NCI-H2196 treated with DMSO at 0.1 percent for 48 hours (cell line): ENCODE measurements around the gene DNM2.

Experiments used
- DNase-seq: peaks from one replicate; lab custom pipeline; 2025; ENCODE audit not compliant: unreplicated experiment; lab: John Stamatoyannopoulos, UW

The DNM2 gene

DNA sequence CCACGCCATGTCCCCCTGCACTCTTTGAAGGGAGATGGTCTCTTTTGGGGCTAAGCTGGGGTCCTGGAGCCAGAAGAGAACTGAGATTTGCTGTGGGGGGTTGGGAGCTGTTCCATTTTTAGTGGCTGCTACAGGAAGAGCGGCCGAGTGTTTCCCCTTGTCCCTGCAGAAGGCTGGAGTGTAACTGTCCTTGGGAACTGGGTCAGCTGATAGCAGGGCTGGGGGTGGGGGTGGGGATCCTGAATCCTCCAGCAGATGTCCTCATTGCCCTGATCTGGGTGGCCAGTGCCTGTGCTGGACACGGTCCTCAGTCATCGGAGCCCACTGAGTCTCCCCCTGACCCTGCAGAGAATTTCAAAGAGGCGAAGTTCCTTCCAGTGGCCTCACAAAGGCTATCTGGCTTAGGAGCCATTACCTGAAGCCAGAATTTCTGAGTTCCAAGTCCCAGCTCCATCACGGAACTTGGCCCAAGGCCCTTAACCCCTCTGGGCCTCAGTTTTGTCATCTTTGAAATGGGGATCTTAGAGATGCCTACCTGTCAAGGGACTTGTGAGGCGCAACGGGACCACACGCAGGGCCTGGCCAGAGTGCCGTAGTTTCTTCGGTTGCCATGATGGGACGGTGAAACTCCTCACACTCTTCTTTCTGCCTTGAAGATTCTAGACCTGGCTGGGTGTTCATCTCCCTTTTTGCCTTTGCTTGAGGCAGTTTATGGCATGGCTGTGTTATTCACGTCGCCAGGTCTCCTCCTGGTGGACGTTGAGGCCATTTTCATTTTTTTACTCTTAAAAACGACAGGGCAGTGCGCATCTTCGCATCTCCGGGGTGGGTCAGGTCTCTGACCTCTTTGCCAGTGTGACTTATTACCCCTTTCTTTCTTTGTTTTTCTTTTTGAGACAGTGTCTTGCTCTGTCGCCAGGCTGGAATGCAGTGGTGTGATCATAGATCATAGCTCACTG, 51.9 kb downstream of the DNM2 start:
- DNase-seq: no peak

DNA sequence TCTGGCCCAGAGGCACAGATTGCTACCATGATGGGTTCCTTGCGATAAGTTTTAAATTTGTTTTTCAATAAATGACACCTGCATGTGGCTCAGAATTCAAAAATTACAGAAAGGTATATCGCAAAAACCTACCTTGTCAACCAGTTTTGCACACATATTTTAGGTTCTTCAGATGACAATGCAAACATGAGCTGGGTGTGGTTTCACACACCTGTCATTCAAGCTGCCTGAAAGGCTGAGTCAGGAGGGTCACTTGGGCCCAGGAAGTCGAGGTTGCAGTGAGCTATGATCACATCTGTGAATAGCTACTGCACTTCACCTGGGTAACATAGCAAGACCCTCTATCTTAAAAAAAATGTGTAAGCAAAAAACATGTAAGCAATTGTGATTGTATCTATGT, 56.1 kb downstream of the DNM2 start:
- no peak for DNase-seq

DNA sequence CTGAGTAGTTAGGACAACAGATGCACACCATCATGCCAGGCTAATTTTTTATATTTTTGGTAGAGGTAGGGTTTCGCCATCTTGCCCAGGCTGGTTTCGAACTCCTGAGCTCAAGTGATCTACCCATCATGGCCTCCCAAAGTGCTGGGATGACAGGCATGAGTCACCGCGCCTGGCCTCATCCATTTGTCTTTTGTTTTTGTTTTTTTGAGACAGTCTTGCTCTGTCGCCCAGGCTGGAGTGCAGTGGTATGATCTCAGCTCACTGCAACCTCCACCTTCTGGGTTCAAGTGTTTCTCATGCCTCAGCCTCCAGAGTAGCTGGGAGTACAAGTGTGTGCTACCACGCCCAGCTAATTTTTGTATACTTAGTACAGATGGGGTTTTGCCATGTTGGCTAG, 57.0 kb downstream of the DNM2 start:
- DNase-seq: no peak

DNA sequence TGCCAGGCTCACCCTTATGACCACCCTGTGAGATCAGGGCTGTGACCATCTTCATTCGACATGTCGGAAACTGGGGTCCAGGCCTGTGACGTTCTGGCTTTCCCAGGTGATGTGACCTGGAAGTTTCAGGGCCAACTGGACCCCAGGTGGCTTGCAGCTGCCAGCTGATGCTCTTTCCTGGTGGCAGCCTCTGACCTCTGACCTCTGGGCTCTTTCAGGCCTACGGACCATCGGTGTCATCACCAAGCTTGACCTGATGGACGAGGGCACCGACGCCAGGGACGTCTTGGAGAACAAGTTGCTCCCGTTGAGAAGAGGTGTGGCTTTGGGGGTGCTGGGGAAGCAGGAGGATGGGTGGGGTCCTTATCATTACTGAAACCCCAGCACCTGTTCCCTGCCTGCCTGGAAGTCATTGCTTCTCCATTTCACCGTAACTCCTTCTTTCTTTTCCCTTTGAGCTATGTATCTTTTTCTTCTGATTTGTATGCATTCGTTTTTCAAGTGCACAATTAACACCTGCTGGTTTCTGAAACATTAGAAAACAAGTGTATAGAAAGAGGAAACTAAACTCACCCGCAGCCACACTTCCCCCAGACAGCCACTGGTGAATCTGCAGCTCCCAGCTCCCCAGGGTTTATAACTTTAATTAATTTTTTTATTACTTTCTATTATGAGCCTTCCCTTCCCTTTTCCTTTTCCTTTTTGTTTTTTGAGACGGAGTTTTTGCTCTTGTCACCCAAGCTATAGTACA, 59.2 kb downstream of the DNM2 start:
- DNase-seq: no peak

DNA sequence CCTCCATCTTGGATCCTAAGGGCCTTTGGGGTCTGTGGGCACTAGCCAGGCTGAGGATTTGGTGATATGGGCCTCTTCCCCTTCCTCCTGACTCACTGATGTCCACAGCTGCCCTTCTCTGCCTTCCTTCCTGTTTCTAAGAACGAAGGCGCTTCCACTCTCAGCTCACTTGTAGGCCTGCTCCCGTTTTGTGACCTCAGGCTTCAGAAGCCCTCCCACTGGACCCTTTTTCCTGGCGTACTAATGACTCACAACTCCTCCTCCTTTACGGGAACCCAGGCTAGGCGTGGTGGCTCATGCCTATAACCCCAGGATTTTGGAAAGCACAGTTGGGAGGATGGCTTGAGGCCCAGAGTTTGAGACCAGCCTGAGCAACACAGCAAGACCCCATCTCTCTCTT, 62.5 kb downstream of the DNM2 start:
- no peak for DNase-seq

DNA sequence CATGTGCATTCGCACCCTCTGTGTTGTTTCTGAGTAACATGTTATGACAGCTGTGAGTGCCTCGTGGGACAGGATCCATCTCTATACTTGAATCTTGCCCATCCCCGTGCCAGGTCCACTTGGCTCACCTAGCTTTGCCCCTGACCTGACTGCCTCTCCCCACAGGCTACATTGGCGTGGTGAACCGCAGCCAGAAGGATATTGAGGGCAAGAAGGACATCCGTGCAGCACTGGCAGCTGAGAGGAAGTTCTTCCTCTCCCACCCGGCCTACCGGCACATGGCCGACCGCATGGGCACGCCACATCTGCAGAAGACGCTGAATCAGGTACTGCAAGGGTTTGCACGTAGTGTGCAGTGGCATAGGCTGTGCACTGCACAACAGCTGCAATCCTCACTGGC, 64.9 kb downstream of the DNM2 start:
- no peak for DNase-seq

DNA sequence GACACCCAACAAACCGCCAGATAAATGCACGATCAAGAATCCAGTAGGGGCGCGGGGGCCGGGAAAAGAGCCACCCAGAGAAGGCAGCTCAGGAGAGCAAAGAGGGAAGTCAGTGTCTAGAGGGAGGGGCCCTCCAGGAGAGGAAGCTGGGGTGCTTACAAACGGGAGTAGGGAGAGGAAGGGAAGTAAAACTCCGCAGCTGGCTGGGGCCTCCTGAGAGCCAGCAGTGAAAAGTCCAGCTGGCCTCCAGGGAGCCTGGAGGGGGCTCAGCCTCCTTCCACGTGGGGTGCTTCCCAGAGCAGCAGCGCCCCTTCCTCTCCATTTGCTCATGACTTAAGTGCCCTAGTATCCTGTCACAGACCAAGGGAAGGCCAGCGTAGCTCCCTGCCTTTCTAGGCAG, 66.4 kb downstream of the DNM2 start:
- DNase-seq: no peak

DNA sequence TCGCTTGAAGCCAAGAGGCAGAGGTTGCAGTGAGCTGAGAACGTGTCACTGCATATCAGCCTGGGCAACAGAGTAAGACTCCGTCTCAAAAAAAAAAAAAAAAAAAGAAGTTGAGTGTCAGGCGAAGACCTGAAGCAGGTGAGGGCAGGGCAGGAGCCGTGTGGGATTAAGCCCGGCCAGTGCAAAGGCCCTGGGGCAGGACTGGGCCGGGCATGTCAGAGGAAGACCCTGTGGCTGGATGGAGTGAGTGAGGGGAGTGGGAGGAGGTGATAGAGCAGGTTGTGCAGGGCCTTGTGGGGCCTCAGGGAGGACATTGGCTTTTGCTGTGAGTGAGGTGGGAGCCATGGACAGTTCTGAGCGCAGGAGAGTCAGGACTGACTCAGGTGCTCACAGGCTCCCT, 70.3 kb downstream of the DNM2 start:
- DNase-seq: no peak

DNA sequence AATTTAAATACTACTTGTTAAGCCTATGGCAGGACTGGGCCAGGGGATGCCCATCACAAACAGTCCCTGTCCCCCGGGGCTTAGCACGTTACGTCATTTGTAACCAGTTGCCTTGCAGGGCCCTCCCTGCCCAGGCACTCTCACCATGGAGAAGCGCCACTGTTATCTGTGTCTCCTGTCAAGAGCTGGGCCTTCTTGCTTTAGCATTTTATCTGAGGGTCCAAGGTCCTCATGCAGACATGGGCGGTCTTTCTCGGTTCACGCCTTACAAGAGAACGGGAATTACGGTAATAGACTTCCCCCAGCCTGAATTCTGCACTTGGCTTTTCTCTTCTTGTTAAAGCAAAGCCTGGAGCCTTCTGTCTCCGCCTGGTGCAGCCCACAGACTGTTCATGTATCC, 72.0 kb downstream of the DNM2 start:
- no peak for DNase-seq

DNA sequence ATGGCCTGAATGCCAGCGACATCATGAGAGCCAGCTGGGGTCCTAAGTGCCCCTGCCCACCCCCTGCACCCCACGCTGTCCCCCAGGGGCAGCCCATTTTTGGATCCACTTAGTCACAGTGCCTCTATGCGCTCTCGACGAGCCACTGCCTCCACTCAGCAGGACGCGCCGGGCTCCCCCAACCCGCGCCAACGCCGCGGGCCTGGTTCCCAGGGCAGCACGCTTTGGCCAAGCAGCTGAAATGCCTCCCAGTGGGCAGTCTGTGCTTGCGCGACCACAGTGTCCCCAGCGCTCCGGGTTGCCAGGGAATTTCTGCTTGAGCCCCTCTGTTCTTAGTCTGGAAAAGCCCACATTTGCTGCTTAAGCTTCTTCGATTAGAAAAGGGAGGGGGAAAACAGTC, 78.8 kb downstream of the DNM2 start:
- no peak for DNase-seq

DNA sequence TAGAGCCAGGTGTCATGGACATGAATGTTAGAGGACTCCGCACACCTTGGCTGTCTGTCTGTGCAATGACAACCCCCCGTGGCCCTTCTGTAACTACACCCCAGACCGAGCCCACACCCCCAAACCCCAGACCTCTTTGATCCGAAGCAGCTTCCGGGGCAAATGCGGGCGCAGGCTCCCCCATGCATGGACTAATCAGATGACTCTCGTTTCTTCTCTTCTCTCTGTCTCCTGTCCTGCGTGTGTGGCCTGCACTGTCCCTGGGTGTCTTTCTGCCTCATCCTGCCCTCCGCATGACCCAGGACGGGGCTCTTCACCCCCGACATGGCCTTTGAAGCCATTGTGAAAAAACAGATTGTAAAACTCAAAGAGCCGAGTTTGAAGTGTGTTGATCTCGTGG, 79.2 kb downstream of the DNM2 start:
- DNase-seq: no peak

DNA sequence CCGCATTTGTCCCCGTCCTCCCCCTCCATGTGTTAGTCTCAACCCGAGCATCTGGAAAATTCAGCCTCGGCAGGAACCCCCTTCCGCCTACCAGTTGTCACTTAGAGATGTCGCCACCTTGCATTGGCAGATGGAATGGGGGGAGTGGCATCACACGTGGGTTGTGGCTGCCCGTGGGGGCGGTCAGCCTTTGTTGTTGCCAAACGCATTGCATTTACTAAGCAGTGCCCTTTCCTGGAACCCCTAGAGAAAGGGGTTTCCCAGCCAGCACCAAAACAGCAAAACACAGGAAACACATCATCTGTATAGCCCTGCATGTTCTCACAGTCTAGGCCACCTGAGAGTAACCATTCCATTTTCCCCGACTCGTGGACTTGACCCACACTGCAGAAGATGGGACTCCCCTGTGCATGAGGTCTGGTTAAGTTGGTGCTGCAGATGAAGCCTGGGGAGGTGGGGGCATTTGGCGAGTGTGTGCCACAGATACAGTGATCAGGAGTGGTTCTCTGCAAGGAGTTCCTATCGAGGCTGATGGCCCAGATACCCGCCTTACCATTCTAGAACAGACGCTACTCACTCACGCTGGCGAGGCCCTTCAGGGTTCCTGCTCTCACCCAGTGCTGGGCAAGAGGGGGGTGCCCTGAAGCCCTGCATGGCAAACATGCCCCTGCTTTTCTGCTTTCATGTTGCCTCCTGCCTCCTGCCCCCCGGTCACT, 79.8 kb downstream of the DNM2 start:
- no peak for DNase-seq

DNA sequence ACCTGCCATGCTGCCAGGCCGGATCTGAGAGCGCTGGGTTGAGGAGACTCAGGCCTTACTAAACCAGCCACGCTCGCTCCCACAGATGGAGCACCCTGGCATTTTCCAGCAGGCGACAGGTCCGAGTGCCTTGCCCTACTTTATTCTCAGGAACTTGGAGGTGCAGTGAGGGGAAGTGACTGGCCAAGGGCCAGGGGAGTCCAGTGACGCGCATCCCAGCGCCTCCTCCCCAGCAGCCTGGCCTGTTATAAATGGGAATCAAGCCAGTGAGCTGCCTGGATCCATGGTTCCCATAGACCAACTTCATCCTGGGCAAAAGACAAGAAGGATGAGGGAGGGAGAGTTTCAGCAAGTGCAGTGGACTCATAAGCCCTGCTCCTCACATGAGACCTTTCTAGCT, 82.6 kb downstream of the DNM2 start:
- no peak for DNase-seq

DNA sequence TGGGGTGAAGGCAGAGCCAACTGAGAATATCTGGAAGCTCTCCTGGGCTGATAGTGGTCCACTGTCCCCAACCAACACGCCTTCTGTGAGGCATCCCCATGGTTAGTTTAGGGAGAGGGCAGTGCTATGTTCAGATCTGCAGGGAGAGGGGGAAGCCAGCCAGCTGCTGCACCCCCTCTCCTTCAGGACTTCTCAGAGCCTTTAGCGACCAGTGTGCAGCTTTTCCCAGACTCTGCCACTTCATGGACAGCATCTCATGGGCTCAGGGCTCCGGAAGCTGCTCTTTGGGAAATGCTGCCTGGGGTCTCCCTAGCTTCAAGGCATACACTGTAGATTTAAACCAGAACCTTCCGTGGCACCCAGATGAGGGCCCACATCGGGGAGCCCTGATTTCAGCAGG, 84.6 kb downstream of the DNM2 start:
- no peak for DNase-seq

DNA sequence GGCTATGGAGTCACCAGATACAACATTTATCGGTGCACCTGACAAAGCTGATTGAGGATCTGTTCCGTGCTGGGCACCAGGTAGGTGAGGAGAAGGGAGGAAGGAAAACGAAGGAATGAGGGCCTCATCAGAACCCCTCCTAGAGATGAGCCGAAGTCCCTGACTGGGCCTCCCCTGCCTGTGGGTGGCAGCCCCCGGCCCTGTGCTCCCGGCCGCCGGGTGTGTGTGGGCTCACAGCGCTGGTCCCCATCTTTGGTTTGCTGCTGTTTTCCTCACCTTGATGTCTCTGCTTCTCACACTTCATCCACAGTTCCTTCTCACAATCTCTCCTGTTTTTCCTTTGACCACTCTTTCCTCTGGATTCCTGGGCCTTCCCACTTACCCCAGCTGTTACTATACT, 85.4 kb downstream of the DNM2 start:
- no peak for DNase-seq

DNA sequence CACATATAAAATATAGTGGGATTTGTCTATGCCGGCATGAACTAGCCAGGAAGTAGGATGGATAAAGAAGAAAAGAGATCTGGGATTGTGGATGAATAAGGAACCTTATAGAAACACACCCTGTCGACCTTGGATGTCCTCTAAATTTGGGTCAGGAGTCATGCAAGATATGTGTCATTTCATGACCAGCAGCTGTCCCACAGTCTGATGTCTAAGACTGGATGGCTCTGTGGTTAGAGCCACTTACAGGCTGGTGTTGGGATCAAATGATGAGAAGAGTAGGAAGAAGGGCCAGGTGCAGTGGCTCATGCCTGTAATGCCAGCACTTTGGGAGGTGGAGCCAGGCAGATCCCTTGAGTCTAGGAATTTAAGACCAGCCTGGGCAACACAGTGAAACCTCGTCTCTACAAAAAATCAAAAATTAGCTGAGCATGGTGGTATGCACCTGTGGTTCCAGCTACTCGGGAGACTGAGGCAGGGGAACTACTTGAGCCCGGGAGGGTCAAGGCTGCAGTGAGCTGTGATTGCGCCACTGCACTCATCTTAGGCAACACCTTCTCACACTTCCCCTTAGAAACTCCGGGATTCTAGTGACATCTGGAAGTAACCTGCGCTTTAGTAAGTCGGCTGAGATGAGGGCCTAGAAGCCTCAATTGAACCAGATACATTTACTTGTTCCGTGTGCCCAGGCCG, 87.3 kb downstream of the DNM2 start:
- no peak for DNase-seq

DNA sequence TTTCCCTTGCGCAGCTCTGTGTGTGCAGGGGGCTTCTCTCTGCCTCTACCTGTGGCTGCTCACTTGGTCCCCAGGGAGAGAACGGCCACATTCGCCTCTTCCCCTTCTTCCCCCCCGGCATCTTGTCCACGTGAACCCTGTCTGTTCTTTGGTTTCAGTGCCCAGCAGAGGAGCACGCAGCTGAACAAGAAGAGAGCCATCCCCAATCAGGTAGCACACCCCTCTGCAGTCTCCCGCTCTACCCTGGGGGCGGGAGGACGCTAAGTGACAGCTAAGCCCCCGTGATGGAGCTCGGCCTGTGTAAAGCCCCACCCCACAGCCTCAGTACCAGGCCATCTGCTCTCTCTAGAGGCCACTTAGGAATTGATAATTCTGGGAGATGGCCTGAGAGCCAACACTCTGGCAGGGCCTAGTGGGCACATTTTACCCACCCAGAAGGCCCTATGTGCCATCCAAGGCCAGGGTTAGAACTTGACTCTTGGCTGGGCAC, 87.9 kb downstream of the DNM2 start:
- DNase-seq: no peak

DNA sequence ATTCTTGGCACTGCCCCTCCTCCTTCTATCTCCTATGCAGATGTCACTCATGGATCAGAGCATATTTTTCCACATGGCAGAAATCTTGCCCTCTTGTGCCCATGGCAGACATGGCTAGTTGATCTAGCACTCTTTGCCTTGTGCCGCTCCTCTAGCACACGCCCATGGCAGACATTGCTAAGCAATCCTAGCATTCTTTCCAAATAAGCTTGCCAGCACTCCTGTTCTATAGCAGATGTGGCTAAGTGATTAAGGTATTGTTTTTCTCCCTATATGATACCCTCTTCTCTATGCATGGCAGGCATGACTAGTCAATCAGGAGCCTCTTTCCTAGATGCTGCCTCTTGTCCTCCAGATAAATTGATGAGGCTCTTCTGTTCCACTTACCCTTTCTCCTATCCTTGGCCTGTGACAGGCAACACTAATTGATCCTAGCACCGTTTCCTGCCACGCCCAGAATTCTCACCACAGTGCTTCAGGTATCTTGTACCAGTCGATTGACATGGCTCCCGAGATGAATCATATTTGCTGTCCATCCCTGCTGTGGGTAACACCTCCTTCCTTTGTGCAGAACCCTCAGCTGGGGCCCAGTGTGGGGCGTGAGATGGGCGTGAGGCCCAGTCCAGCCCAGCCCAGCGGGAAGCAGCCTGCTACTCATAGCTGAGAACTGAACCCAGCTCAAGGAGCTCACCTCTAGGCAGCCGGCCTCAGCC, 91.2 kb downstream of the DNM2 start:
- DNase-seq: no peak

DNA sequence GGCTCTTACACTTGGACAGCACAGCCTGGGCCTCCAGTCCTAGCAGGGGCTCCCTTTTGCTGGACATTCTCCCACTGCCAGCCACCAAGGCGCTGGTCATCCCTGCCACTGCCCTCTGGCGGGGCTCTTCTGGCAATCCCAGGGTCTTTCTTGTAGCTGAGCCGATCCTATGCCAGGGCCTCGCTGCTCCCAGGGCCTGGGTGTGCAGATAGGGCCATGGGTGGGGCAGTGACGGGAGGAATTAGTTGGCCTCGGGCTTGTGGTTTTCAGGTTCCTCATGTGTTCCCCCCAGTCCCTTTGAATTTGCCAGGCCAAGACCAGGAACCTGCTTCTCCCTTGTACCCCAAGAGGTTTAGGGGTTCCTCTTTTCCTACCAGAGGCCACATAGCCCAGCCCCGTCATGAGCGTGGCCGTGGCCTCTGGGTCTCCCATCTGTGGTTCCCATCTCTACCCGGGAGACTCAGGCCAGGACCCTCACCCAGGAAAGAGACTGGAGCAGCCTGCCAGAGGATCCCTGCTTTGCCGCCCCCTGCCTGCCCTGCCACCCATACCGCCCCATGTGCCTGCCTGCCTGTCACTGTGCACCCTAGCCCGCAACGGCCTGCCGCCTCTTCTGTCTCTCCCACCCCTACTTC, 91.9 kb downstream of the DNM2 start:
- DNase-seq: no peak
